MV-4-11 (cell line): Measurements from ENCODE around the gene TCEAL6.
"Not testable (repeated sequence)": the region's sequence is repeated elsewhere in the genome, so short reads cannot be mapped to it uniquely, and the experiment has no call there.

Experiments used
- DNase-seq: peaks from one replicate; lab custom pipeline; 2025; lab: John Stamatoyannopoulos, UW

The TCEAL6 gene

DNA sequence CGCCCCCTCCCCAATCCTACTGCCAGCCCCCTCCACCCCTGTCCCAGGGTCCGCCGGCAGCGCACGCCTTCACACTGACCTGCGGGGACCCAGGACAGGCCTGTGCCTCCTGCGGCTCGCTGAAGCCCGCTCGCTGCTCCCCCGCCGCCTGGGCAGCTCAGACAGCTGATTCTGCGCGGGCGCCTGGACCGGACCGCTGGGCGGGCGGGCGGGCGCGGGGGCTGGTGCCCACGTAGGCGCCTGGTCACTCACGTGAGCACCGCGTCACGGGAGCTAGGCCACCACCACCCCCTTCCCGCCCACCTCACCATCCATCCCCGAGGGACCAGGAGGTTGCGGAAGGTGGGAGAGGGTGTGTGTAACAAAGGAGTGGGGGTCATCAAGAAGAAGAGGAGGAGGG, at the start of gene TCEAL6:
TSS of gene TCEAL6 (minus strand) at position 208 of the 400 bp plus-strand sequence.
- not testable (repeated sequence) for DNase-seq

DNA sequence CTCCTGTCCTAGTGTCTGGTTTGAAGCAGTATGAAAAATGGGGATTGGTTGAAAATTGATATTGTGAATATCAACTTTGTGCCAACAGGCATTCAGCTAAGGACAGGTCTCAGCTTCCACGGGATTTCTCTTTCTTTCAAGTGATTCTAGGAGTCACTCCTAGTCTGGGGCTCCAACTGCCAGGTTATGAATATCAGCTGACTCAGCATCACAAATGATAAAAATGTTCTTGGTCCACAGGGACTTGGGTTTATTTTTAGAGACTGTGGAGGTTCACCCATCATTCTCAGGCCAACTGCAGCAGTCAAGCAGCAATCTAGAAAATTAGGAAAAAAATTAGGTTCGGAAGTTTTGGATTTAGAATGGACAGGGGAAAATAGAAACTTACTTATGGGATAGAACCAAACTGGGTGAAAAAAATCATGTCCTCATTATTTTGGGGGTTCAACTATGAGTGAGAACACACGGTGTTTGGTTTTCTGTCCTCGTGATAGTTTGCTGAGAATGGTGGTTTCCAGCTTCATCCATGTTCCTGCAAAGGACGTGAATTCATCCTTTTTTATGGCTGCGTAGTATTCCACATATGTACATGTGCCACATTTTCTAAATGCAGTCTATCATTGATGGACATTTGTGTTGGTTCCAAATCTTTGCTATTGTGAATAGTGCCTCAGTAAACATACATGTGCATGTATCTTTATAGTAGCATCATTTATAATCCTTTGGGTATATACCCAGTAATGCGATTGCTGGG, 43.9 kb upstream of the TCEAL6 start:
- DNase-seq: no peak

DNA sequence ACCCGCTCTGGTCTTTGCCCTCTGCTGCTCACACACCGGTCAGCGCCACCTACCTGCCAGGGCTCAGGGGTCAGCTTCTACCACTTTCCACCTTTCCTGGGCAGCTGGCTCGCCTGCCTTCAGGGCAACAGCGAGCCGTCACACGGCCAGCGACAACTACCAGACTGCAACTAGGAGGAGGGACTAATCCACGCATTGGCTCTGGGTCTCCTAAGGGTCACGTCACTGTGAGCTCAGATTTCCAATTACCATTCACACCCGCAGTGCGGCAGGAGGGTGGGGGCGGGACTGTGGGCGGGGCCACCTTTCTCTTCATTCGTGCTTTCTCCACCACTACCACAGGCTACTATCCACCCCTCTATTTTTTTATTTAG, 13.5 kb upstream of the TCEAL6 start, which contains the start of gene BEX5:
TSS of gene BEX5 (minus strand) at position 172 of the 374 bp plus-strand sequence. CDS start 1,712 bp downstream, outside the sequence.
- DNase-seq: no peak

DNA sequence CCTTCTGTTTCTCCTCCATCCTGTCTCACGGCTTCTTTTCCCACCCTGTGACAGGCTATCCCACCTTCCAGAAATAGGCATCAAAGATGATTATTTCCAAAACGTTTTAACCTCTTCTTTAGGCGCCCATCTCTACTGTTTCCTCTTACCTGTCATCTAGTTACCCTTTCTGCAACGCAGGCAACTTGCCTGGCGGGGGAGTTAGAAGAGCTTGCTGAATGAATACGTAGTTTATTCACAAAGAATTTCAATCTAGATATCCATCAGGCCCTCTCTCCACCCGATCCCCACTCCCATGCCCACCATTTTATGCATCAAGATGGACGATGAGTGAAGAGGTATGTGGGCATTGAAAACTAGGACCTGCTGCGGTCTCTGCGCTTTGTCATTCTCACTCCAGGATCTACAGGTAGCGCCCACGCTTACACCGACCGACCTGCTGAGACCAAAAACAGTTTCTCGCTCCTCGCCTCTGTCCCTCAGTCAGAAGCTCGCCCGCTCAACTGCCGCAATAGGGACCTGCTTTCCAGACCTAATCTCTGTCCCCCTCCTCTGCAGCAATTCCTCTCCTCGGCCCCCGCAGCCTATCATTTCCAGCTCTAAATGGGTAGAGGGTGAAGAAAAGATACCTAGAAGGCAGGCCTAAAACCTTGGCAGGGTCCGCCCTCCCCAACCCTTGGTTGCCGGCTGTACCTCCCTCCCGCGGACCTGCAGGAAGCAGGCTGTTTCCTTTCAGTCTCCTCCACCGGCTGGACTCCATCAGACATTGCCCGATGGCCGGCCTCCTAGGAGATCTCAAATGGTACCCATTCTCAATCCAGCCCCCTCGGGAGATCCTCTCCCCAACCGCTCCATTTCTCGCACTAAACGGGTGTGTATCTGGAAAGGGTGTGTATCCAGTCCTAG, 12.9 kb upstream of the TCEAL6 start:
- DNase-seq: no peak

DNA sequence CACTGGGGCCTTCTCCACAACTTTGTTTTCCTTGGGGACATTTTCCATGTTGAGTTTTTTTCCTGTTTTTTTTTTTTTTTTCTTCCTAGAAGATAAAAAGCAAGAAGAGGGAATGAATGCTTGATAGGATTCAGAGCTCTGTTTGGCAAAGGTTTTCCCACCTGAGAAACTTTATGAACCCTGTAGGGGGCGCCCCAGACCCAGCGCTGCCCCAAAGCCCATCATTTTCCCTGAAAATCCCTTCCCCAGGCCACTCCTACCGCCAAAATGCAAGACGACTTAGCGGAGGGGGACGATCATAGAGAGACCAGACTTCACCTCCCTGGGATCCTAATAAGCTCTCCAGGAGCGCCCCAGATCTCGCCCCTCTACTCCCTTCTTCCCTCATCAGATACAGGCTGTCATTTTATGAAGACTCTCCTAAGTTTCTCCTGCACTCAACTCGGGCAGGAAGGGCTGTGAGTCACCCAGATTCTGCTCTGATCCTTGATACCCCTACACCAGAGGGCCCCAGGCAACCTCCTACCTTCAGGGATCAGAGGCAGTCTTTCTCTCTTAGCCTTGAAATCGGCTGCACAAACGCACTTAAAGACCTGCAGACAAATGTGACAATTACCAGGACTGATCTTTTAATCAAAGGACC, 12.1 kb upstream of the TCEAL6 start:
- DNase-seq: no peak

DNA sequence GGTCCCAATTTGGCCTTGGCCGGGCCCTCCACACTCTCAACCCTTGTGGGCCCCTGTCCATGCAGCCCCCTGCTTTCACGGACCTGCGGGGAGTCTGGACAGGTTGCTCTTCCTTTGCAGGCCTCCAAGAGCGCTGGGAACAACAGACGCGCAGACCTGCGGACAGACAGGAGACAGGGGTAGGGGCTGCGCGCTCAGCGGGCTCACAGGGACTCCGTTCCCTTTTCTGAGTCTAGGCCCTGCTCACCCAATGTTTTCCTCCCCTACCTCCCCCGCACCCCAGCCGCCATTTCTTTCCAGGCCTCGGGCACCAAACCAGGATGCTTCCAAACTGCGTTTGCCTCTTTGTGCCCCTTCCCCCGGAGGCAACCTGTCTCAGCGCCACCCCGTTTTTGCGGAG, 650 bp downstream of the TCEAL6 start:
- DNase-seq: not testable (repeated sequence)

DNA sequence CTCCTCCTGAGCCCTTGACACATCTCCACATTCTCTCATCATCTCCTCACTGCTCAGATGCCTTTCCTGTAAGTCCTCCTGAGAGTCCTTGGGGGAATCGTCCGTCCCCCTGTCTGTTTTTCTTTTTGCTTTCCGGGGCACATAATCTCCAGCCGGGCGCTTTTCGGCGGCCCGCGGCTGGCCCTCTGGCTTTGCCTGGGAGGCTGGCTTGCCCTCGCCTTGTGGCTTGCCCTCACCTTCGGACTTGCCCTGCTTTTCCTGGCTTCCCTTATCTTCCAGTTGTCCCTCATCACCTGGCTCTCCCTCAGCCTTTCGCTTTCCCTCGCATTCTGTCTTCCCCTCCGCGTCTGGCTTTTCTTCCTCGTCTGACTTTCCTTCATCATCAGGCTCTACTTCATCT, 1.4 kb downstream of the TCEAL6 start:
- DNase-seq: not testable (repeated sequence)

DNA sequence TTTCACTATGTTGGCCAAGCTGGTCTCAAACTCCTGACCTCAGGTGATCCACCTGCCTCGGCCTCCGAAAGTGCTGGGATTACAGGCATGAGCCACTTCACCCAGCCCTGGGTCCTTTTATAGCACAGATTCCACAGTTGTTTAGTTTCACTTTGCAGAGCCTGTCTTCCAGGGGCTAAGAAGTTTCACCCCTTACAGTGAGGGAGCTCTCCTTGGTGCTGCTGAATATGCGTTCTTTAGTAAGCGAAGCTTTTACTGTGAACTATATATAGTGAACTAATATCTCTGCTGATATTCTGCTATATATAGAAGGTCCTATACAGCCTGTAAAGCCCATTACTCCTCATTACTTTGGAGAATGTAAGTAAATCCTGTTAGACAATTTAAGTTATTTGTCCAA, 4.2 kb downstream of the TCEAL6 start:
- no peak for DNase-seq

DNA sequence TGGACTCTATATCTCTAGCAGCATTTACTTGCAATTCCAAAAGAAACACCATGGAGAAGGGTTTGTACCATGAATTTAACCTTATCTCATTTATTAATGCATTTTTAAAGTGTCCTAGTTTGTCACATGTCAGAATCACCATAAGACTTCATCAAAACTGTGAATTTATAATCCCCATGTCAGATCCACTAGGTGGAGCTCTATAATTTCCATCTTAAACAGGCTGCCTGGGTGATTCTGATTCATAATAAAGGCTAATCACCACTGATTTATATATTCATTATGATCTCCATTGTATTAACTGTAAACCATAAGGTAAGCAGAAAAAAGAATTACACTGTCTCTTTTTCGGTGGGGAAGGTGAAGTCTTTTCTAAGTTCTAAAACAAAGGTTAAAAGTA, 12.8 kb downstream of the TCEAL6 start:
- no peak for DNase-seq

DNA sequence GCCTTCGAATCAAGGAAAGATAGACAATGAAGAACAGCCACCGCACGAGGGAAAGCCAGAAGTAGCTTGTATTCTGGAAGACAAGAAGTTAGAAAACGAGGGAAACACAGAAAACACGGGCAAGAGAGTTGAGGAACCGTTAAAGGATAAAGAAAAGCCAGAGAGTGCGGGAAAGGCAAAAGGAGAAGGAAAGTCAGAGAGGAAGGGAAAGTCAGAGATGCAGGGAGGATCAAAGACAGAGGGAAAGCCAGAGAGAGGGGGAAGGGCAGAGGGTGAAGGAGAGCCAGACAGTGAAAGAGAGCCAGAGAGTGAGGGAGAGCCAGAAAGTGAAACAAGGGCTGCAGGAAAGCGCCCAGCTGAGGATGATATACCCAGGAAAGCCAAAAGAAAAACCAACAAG, 15.4 kb downstream of the TCEAL6 start:
- DNase-seq: no peak

DNA sequence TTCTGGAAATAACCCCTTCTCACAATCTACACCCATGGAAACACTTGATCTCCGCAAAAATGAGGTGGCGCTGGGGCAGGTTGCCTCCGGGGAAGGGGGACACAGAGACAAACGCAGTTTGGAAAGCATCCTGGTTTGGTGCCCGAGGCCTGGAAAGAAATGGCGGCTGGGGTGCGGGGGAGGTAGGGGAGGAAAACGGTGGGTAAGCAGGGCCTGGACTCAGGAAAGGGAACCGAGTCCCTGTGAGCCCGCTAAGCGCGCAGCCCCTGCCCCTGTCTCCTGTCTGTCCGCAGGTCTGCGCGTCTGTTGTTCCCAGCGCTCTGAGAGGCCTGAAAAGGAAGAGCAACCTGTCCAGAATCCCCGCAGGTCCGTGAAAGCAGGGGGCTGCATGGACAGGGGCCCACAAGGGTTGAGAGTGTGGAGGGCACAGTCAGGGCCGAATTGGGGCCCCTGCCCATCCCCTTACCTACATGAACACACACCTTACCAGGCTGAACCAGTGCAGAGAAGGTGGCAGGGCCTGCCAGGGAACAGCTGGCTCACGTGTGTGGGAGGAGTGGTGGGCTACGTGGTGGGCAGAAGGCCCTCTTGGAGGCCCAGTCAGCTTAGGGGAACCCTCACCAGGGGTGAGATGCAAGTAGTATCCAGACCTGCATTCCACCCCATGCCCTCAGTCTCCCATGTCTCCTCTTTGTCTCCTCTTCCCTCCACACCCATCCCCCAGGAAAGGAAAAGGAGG, 16.0 kb downstream of the TCEAL6 start:
- not testable (repeated sequence) for DNase-seq

DNA sequence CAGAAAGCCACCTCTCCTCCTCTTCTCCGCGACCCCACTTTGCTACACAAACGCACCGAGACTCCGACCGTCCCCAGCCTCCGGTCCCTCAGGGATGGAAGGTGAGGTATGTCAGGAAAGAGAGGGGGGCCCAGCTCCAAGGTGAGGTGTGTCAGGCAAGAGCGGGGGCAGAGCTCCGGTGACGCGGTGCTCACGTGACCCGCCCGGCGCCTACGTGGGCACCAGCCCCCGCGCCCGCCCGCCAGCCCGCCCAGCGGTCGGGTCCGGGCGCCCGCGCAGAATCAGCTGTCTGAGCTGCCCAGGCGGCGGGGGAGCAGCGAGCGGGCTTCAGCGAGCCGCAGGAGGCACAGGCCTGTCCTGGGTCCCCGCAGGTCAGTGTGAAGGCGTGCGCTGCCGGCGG, 16.8 kb downstream of the TCEAL6 start, which contains the start of gene TCEAL2:
TSS of gene TCEAL2 (plus strand) at position 244 of the 400 bp plus-strand sequence. CDS start 1,152 bp downstream, outside the sequence.
- not testable (repeated sequence) for DNase-seq

DNA sequence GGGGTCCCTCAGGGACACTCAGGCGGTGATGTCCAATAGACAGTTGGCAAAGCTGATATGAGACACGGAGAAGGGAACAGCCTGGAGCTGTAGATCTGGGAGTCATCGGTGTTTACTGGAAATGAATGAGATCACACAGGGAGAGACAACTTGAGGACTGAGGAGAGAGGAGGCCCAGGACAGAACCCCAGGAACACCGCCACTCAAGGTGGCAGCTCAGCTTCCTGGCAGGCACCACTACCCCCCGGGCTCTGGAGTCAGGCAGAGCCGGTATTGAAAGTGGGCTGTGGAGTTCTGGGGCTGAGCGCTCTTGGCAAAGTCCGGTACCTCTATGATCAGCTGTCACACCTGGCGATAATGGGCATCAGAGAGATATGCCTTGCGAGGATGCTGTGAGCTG, 17.3 kb downstream of the TCEAL6 start:
- DNase-seq: not testable (repeated sequence)

DNA sequence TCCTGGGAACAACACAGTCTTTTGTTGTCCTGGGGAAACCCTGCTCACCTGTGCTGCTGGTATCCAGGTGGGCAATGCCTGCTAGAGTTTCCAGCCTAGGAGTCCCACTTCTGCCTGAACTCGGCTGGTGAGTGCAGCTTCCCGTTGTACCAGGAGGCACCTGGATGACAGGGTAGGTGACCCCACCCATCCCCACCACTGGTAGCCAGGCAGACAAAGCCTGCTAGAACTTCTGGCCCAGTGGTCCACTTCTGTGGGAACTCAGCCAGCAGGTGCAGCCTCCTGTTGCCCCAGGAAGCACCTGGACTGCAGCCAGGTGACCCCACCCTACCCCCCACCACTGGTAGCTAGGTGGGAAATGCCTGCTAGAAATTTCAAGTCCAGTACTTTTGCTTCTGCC, 26.5 kb downstream of the TCEAL6 start:
- DNase-seq: no peak

DNA sequence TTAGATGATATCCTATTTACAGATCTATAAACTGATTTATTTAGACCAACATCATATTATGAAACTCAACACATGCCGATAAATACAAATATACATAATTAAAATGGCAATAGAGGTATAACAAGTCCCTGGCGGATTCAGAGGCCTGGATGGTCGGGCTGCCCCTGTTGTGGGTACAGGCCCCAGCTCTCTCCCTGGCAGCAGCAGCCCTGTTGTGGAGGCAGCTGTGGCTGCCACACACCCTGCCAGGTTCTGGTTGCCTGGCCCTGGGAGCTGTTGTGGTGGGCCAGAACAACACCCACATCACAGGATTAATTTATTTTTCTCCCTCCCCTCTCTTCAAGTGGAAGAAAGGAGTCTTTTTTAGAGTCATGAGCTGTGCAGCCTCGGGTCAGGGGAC, 28.9 kb downstream of the TCEAL6 start:
- no peak for DNase-seq
